Measurements from ENCODE around the gene SCO2.

The SCO2 gene, protein sequence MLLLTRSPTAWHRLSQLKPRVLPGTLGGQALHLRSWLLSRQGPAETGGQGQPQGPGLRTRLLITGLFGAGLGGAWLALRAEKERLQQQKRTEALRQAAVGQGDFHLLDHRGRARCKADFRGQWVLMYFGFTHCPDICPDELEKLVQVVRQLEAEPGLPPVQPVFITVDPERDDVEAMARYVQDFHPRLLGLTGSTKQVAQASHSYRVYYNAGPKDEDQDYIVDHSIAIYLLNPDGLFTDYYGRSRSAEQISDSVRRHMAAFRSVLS

DNA sequence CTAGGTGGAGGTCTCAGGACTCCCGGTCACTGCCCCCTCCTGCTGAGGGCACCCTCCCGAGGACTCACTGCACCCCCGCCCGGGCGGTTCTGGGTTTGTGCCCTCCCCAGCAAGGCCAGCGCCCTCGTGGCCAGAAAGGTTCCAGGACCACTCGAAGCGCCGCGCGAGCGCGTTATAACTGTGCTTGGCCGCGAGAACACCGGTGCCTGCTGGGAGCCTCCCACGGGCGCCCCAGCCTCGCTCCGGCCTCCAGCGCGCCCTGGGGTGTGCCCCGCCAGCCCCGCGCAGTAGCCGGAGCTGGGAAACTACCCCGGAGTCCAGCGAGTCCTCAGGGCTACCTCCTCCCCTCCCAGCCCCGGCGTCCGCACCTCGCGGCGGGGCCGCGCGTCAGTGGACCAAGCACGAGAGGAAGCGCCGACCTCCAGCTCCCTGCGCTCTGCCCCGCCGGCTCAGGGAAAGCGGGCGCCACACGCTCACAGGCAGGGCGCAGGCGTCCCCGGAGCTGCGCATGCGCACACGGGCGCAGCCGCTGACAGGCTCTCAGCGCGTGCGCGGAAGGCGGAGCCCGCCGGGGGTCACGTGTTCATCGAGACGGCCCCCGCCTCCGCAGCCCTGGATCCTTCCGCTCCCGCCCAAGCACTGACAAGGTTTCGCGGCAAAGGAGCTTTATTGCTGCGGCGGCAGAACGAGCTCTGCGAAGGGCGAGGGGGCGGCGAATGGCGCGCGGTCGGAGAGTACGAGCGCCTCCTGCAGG is at the start of gene SCO2:
Gene SCO2, minus strand, starts transcription at position 495 of the 754 bp plus-strand sequence. CDS start 1,187 bp downstream, outside the sequence.
- DNase-seq, result peak; percentile 97

DNA sequence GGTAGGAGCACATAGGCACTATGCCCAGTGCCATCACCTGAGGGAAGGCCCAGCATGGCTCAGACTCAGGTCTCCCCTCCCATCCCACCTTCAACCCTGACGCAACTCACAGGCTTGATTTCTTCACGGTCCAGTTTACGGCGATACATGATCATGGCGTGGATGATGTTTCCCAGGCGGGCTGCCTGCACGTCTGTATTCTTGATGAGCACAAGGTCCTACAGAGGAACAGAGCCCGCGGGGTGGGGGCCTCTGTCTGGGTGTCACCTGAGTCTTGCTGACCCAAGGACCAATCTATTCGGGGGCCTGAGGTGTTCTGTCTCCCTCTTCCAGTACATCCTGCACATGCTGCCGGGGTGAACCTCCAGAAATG is 49.0 kb upstream of the SCO2 start:
- DNase-seq, result no peak

DNA sequence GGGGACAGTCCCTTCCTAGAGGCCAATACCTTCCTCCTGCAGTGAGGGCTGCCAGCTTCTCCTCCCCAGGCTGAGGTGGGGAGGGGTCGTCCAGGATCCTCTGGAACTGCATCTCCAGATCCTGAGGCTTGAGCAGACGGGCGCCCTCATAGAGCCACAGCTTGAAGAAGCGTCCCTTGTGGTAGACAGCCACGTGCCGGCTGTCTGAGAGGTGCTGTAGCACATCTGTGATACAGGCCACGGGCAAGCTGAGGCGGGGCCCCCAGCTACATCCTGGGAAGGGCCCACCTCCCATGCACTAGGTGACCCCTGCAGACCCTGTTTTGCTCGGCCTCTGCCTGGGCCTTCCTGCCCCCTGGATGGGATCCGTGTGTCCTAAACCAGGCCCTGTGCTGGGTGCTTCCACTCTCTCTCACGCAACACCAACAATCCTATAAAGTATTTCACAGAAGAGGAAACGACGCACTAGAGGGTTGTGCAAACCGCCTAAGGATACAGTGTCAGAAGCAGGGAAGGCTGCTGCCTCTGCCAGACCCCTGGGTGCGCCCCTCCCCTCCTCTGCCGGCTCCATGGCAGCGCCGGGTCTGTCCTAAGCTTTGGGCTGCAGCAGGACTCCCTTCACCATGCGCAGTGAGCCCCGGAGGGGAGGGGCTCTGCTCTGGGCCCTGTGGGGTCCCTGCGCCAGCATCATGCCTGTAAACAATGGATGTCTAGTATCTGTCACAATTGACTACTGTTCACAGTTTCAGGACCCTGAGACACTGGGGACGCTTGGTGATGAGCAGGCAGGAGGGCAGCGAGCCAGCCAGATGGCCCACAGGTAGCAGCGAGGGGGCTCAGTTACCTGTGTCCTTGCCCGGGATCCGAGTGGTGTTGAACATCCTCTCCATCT is 48.3 kb upstream of the SCO2 start:
- no peak for DNase-seq

DNA sequence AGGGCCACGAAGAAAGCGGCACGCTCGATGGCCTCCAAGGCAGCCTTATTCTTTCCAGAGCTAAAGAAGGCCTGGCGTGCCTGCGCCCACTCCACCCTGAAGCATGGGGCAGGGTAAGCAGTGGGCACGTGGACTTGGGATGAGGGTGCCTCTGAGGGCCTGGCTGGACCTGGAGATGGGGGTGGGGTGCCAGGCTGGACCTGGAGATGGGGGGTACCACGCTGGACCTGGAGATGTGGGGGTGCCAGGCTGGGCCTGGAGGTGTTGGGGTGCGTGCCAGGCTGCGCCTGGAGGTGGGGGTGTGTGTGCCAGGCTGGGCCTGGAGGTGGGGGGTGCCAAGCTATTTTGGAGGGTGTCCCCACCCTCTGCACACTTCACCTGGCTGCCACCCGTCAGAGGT is 47.6 kb upstream of the SCO2 start:
- DNase-seq, result no peak

DNA sequence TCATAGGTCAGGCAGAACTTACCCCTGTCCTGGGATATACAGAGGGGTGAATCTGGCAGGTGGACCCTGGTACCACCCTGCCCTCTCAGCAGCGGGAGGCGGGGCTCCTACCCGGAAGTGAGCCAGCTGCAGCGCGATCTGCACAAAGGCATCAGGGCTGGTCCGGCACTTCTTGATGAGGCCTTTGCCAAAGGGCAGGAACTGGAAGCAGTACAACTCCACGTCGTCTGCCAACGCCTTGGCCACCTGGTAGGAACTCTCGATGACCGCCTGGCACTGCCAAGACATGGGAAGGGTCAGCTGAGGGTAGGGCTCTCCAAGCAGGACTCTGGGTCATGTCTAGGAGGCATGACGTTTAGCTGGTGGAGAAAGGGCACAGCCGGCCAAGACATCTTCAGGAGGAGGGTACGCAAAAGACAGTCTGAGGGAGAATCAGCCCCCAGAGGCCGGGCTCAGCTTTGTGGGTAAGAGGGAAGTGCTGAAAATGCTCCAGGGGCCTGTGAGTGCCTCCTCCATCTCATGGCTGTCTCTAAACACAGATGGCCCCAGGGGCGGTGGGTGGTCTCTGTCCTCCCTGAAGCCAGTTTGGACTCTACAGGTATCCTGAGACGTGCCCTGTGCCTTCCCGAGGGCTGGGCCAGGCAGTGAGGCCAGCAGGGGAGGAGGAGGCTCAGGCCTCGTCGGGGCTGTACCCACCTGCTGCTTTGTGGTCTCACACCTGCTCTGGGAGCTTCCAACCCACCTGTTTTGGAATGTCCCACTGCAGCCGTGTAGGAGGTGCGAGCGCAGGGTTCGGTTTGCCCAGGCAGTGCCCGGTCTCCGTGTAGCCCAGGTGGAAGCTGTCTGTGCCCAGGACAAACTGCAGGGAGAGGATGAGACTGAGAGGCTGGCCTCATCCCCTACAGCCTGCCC is 46.1 kb upstream of the SCO2 start:
- DNase-seq, result no peak

DNA sequence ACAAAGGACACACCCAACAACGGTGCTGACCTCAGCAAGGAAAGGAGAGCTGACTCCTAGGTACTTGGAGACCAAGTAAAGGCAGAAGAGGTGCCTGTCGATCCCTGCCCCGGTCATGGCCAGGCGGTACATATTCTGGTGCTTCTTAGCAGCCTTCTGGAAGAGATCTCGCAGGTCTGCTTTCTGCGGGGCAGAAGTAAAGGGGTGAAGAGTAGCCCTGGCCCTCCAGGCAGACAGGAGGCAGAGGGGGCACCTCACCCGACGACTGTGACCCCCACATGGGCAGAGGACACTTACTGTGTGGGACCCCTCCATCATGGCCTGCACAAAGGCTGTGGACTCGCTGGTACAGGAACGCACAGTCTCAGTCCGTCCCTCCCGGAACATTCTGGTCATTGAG is 45.5 kb upstream of the SCO2 start:
- no peak for DNase-seq

DNA sequence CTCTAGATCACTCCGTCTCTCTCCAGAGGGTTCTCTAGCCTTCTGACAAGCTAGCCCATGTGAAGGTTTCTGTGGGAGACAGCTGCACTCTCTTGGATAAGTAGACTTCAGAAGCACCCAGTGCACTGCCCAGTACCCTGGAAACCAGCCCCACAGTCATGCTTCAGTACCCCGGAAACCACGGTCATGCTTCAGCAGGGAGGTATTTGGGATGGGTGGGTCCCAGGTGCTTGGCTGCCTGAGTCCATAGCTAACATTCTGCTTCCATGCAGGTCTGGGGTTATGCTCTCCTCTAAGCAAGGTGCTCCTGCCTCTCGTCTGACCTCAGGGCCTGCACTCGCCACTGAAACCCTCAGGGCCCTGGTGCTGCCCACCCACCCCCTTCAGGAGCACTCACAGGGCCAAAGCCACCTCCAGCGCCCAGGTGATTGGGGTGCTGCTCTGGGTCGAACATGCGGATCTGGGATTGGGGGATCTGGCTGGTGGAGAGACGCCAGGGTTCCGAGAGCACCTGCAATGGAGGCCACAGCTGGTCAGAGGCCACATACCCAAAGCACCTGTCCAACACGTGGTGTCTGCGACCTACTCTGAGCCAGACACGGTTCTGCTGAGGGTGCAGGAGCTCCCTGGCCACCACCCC is 44.6 kb upstream of the SCO2 start:
- no peak for DNase-seq

DNA sequence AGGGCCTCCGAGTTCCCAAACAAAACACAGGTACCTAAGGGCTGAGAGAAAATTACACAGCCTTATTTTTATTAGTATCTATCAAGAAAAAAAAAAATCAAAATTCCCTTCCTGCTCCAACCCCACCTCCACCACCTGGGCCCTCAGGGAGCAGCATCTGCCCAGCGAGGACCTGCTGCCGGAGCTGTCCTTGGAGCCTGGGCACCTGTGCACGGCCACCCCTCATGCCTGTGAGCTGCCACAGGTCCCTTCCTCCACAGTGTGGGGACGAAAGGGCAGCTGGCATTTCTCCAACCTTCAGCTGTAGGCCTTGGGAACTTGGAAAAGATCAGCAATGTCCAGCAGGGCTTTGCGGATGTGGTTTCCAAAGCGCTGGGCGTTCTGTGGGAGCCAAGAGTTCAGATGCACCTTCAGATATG is 43.7 kb upstream of the SCO2 start:
- no peak for DNase-seq

DNA sequence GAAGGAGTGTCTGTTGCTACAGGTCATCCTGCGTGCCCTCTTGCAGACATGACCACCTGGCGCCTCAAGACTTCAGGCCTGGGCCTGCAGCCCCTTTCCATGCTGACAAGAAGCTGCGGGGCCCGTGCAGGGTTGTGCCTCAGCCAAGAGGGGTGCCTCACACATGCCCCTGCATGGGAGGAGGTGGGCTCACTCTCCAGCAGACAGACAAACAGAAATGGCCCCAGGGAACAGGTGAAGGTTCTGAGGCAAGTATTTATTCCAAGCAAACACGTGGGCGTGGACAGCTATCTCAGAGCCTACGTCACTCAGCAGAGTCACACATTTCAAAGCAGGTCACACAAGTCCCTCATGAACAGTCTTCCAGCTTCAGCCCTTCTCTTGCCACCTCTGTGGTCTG is 43.2 kb upstream of the SCO2 start:
- DNase-seq, result no peak

DNA sequence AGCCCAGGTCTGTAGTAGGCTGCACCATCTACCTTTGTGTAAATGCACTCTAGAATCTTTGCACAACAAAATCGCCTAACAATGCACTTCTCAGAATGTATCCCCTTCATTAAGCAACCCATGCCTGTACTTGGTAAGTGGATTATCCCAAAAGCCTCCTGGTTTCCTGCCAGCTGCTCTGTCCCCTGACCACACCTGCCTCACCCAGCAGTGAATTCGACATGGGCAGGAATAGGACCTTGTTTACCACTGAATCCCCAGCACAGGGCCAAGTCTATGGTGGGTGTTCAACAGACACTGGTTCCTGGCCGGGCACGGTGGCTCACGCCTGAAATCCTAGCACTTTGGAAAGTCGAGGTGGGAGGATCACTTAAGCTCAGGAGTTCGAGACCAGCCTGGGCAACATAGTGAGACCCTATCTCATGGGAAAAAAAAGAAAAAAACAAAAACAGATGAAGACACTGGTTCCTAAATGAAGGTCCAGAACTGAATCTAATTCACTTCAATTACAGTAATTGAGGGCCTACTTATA is 42.4 kb upstream of the SCO2 start:
- DNase-seq, result no peak

DNA sequence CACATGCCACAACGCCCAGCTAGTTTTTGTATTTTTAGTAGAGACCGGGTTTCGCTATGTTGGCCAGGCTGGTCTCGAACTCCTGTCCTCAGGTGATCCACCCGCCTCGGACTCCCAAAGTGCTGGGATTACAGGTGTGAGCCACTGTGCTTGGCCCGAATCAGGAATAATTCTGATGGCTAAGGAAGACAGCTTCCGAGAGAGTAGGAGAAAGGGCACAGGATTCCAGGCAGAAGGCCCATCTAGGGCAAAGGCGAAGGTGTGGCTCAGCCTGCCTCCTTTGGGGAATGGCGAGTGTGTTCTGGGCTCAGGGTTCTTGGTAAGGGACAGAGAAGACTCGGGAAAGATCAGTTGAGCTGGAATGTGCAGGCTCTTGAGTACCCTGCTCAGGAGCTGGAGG is 38.9 kb upstream of the SCO2 start:
- DNase-seq, result no peak

DNA sequence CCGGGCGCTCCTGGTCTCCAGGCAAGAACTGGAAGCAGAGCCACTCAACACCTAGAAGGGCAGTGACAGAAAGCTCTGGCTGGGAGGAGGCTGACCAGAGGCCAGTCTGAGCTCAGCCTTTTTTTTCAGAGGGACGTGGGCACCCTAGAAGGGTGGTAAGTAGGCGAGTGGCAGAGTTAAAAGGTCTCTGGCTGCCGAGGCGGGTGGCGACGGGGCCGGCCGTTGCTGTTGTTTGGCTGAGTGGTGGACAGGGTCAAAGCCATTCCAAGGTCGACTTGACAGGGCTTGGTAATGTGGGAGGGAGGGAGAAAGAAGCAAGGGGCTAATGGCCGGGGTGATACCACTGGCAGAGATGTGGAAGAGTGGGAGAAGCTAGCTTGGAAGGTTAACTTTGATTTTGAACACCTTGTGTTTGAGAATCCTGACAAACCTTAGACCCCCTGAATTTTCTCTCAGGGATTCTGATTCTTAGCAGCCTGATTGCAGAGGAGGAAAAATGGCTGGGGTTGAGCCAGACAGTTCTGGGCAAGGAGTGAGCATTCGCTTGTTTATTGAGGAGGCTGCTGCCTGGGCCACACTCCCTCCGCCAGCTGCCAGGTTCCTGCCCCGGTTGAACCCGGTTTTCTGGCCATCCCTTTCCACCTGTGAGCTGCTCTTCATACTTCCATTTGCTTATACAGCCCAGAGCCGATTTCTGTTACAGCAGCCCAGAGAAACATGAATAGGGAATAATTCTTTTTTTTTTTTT is 38.2 kb upstream of the SCO2 start:
- no peak for DNase-seq

DNA sequence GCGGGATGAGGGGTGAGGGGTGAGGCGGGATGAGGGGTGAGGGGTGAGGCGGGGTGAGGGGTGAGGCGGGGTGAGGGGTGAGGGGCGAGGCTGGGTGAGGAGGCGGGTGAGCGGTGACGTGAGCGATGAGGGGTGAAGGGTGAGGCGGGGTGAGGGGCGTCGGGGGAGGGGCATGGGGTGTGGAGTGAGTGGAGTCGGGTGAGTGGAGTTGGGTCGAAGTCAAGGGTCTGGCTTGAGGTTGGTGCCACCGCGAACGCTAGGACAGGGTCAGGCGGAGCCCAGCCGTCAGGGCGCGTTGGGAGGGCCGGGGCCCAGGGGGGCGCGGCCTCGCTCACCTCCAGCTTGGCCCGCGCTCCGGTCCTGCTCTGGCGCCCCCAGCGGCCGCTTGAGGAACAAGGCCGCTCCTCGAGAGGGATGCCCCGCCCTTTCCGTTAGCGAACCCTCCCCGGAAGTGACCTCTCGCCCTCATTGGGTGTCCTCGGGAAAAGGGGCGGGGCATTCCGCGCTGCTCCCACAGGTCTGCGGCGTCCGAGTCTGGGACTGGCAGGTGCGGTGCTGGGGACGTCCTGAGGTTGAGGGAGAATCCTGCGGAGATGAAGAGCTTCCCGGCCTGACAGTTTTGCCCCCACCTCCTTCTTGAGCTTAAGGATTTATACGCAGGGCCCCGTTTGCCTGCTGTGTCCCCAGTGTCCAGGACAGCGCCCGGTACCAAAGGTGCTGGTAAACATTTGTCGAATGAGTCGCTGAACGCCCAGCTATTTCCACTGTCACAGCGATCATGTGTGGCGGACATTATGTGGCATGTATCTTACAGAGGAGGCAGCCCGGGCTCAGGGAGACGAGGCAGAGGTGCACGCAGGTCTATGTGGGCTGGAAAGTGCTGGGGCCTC is 37.4 kb upstream of the SCO2 start, which contains the start of gene SYCE3:
Gene SYCE3, minus strand, starts transcription at position 397 of the 890 bp plus-strand sequence. CDS start 6,514 bp downstream, outside the sequence.
- DNase-seq, result peak; percentile 95

DNA sequence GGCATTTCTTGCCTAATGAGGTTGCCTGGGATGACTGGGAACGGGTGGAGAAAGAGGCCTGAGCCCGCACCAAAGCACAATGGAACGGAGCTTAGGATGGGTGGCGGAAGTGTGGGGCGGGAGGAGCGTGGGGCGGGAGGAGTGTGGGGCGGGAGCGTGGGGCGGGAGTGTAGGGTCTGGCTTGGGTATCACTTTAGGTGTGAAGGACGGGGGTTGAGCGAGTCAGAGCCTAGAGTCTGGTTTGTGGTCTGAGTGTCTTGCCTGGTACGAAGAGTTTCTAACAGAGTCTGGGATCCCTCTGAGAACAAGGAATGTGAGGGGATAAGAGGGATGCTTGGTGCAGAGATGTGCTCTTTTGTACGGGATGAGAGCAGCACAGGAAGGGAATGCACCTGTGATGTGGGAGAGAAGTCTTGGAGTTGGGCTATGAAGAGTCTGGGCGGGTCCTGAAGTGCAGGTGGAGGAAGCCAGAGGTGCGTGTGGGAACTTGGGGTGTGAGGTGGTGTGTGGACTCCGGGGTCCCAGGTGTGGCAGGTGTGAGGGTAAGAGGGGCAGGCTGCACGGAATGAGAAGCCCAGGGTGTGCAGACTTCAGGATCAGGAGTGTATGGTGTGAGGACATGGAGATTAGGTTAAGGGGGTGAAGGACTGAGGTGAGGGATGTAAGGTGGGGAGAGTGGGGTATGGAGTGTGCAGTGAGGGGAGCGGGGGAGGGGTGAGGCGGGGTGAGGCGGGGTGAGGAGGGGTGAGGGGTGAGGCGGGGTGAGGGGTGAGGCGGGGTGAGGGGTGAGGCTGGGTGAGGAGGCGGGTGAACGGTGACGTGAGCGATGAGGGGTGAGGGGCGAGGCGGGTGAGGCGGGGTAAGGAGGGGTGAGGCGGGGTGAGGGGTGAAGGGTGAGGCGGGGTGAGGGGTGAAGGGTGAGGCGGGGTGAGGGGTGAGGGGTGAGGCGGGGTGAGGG is 36.3 kb upstream of the SCO2 start:
- no peak for DNase-seq

DNA sequence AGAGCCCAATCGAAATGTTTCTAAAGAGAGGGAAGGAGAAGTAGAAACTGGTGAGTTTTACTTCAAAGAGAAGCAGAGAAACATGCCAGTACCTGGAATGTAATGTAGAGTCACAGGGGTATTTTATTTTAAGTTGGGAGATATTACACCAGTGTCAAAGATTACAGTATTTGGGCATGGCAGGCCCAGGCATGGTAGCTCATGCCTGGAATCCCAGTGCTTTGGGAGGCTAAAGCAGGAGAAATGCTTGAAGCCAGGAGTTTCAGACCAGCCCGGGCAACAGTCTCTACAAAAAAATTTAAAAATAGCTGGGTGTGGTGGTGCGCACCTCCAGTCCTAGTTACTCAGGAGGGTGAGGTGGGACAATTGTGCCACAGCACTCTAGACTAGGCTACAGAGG is 34.6 kb upstream of the SCO2 start:
- DNase-seq, result no peak

DNA sequence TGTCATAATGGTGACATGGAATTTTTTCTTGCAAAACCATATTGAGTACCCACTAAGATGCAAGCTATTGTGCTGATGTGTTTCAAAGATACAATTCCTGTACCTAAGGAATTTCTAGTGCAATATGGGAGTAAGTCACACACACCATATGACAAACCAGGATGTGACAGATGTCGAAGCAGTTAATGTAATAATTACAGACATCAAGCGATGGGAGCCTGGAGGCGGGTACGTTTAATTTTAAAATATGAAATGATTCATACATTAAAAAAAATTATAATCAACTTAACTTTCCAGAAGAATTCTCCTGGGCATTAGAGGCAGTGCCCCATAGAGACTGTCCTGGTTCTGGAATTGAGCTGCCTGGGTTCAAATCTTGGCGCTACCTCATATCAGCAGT is 31.3 kb upstream of the SCO2 start:
- DNase-seq, result no peak

DNA sequence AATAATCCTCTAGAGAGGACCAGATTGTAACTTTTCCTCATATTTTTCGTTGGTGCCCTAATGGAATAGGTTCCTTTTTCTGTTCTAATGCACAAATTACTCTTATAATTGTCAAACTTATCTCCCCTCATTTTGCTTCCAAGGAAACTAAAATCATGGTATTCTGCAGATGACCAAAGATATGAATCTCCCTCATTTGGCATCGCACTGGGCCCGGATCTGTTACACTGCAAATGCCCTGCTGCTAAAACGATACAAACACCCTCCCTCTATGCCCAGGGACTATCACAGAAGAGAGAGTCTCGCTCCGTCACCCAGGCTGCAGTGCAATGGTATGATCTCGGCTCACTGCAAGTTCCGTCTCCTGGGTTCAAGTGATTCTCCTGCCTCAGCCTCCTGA is 27.9 kb upstream of the SCO2 start:
- no peak for DNase-seq

DNA sequence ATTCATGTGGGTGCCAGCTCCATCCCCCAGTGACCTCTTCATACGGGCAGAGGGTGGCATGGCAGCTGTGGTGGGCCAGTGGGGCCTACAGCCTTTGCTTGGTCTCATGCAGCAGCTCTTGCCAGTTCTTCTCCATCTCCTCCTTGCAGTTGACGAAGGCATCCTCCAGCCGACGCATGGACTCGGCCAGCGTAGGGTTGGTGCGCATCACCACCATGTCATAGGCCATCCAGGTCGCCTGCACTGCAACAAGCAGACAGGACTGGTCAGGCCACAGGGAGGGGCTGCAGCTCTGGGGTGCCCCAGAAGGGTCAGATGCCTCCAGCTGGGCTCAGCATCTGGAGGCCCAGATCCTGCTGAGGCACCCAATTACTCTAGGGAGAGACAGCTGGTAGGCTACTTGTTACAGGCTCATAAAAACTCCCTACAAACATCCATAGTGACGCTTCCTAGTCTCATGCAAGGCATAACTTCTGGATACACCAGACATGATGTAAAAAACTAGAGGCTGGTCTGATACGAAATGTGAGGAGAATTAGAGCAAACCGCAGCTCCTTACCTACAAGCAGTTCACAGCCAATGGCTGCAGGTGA is 25.9 kb upstream of the SCO2 start:
- no peak for DNase-seq

Measured in activated effector memory CD4-positive, alpha-beta T cell treated with Interleukin-2 at 50 U/mL for 16 hours (primary cell).